NT2/D1 (cell line): Measurements from ENCODE around the gene ADAMTS15.

Source experiments
- DNase-seq: peaks from one replicate; pipeline ENCODE4 v3.0.0-alpha.2; 2011; ENCODE audit warnings: low read depth, low spot score
- H3K27me3 ChIP-seq: 2 replicates; pipeline ENCODE4 v1.6.0; 2011; ENCODE audit warnings: mild to moderate bottlenecking; ENCODE audit not compliant: insufficient read length, insufficient read depth
- H3K36me3 ChIP-seq: 2 replicates; pipeline ENCODE4 v1.6.1; 2011; ENCODE audit warnings: mild to moderate bottlenecking, low read length, mixed read lengths; ENCODE audit not compliant: insufficient read depth, insufficient read length
- H3K4me1 ChIP-seq: 2 replicates; pipeline ENCODE4 v1.5.1; 2011; ENCODE audit not compliant: insufficient read depth, insufficient read length
- H3K4me3 ChIP-seq: 2 replicates; pipeline ENCODE4 v1.5.1; 2011; ENCODE audit warnings: low read depth; ENCODE audit not compliant: insufficient read length
- H3K9ac ChIP-seq: 2 replicates; pipeline ENCODE4 v1.6.0; 2011; ENCODE audit warnings: low read depth; ENCODE audit not compliant: insufficient read length
- H3K9me3 ChIP-seq: 2 replicates; pipeline ENCODE4 v1.5.1; 2011; ENCODE audit warnings: mild to moderate bottlenecking, low read length; ENCODE audit not compliant: insufficient read depth
- SUZ12 ChIP-seq: IDR thresholded peaks from 2 replicates; pipeline ENCODE4 v1.6.1; 2011; ENCODE audit not compliant: insufficient read length, insufficient read depth; ENCODE audit errors: extremely low read depth
- YY1 ChIP-seq: IDR thresholded peaks from 2 replicates; pipeline ENCODE4 v1.6.1; 2011; ENCODE audit not compliant: insufficient read length, insufficient read depth
- ZNF274 ChIP-seq: IDR thresholded peaks from 2 replicates; pipeline ENCODE4 v1.6.1; 2011; ENCODE audit warnings: mild to moderate bottlenecking, low read depth, low read length

ADAMTS15 gene

GRCh38 chr11:130519128-130519932, 70.9 kb downstream of the ADAMTS15 start:
- no peaks in the 10 kb centered on the region for H3K36me3 ChIP-seq
- H3K4me3 ChIP-seq: no peak overlapping the region
- H3K9me3 ChIP-seq: no peaks in the 10 kb centered on the region
- H3K4me1 ChIP-seq: peaks cover 5% of the 10 kb centered on the region
- H3K9ac ChIP-seq: no peak overlapping the region
- H3K27me3 ChIP-seq: no peaks in the 10 kb centered on the region
- TF ChIP-seq SUZ12 (no peak), ZNF274 (no peak)
- DNase-seq: no peak

- no peak for DNase-seq
- Histone ChIP-seq H3K4me3 (no peak overlapping the region), H3K9ac (no peak overlapping the region), H3K27me3 (no peaks in the 10 kb centered on the region), H3K4me1 (peaks cover 5% of the 10 kb centered on the region), H3K9me3 (no peaks in the 10 kb centered on the region), H3K36me3 (no peaks in the 10 kb centered on the region)
- TF ChIP-seq YY1 (no peak), SUZ12 (no peak), ZNF274 (no peak)
Observed at GRCh38 chr11:130520271-130520671, 71.8 kb downstream of the ADAMTS15 start.

- Histone ChIP-seq H3K9ac (peak overlapping the region; percentile 21), H3K27me3 (no peaks in the 10 kb centered on the region), H3K9me3 (no peaks in the 10 kb centered on the region), H3K4me3 (no peak overlapping the region), H3K4me1 (peaks cover 5% of the 10 kb centered on the region), H3K36me3 (no peaks in the 10 kb centered on the region)
- DNase-seq: peak; percentile 63
- TF ChIP-seq SUZ12 (no peak), ZNF274 (no peak), YY1 (no peak)
Observed at GRCh38 chr11:130522284-130522961, 74.0 kb downstream of the ADAMTS15 start.

GRCh38 chr11:130523166-130523565, 74.7 kb downstream of the ADAMTS15 start:
- no peak for DNase-seq
- H3K9me3 ChIP-seq: no peaks in the 10 kb centered on the region
- H3K4me3 ChIP-seq: no peak overlapping the region
- no peak for TF ChIP-seq SUZ12
- TF ChIP-seq ZNF274: no peak
- H3K36me3 ChIP-seq: no peaks in the 10 kb centered on the region
- no peaks in the 10 kb centered on the region for H3K27me3 ChIP-seq
- peaks cover 8% of the 10 kb centered on the region for H3K4me1 ChIP-seq
- H3K9ac ChIP-seq: no peak overlapping the region

GRCh38 chr11:130523609-130524008, 75.2 kb downstream of the ADAMTS15 start:
- H3K36me3 ChIP-seq: no peaks in the 10 kb centered on the region
- DNase-seq: no peak
- no peaks in the 10 kb centered on the region for H3K9me3 ChIP-seq
- H3K9ac ChIP-seq: no peak overlapping the region
- no peaks in the 10 kb centered on the region for H3K27me3 ChIP-seq
- H3K4me3 ChIP-seq: no peak overlapping the region
- peaks cover 8% of the 10 kb centered on the region for H3K4me1 ChIP-seq
- TF ChIP-seq ZNF274: no peak

GRCh38 chr11:130524132-130524790, 75.8 kb downstream of the ADAMTS15 start:
- Histone ChIP-seq H3K4me1 (peaks cover 8% of the 10 kb centered on the region), H3K9ac (no peak overlapping the region), H3K36me3 (no peaks in the 10 kb centered on the region), H3K9me3 (no peaks in the 10 kb centered on the region), H3K4me3 (no peak overlapping the region), H3K27me3 (no peaks in the 10 kb centered on the region)
- DNase-seq: no peak
- no peak for TF ChIP-seq YY1
- no peak for TF ChIP-seq ZNF274
- TF ChIP-seq SUZ12: no peak

GRCh38 chr11:130525307-130525706, 76.9 kb downstream of the ADAMTS15 start:
- Histone ChIP-seq H3K36me3 (no peaks in the 10 kb centered on the region), H3K4me1 (peaks cover 8% of the 10 kb centered on the region), H3K9me3 (no peaks in the 10 kb centered on the region), H3K9ac (no peak overlapping the region), H3K27me3 (no peaks in the 10 kb centered on the region), H3K4me3 (no peak overlapping the region)
- TF ChIP-seq YY1 (no peak), SUZ12 (no peak), ZNF274 (no peak)
- no peak for DNase-seq
